HG03280 (cell line): ENCODE measurements around the gene KLK8.

ENCODE experiments used
- ATAC-seq: cut with Tn5 transposase; IDR thresholded peaks from one replicate; pipeline ENCODE4 v1.9.1; 2021; ENCODE audit warnings: mild to moderate bottlenecking, moderate library complexity; ENCODE audit not compliant: unreplicated experiment

Gene KLK8

GRCh38 chr19:51001515-51001914 is at the start of gene KLK8:
TSS of gene KLK8 (minus strand) at chr19:51001604. CDS start at chr19:51001167, 437 bp downstream.
- no peak for ATAC-seq

- ATAC-seq, result no peak
Observed at GRCh38 chr19:51047031-51047335, 45.6 kb upstream of the KLK8 start.

- ATAC-seq, result no peak
Observed at GRCh38 chr19:51044327-51044726, 42.9 kb upstream of the KLK8 start.

DNA sequence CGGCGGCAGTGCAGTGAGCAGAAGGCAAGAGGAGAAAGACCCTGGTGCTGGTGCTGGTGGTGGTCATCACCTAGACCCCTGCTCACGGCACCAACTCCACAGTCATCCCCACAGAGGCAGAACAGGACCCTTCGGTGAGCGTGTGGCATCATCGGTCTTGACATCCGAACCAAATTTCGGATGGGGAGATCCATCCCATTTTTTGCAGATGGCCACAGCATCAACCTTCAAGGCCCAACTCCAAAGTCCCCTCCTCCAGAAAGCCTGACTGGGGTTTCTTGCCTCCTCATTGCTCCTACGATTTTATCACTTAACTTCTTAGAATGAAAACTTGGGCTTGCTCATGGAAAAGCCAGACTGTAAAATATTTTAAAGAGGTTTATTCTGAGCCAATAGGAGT is 42.1 kb upstream of the KLK8 start:
- ATAC-seq, result no peak

DNA sequence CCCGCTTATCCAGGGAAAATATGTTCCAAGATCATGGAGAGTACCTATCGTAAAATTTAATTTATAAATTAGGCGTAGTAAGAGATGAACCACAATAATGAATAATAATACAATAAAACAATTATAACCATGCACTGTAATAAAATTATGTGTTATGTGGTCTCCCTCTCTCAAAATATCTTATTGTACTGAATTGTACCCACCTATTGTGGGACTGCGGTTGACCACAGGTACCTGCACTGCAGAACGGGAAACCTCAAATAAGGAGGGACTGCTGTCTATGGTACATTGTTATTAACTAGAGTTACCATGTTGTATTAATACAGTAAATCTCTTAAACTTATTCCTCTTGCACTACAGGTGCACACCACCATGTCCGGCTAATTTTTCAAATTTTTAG is 38.7 kb upstream of the KLK8 start:
- no peak for ATAC-seq

DNA sequence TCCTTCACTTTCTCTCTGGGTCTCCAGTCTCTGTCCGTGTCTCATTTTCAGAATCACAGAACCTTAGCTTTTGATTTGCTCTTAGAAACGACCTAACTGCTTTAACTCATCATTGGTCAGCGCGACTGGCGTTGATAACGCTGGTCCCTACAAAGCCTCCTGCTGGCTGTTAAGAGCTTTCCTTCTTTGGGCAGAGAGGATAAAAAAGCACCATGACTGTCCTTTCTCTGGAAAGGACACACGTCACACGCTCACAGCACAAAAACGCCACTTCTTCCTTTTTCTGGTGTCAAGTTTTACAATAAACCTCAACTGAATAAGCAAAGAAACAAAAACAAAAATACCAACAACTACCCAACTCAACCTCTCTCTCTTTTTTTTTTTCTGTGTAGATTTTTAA is 35.1 kb upstream of the KLK8 start:
- ATAC-seq, result no peak

DNA sequence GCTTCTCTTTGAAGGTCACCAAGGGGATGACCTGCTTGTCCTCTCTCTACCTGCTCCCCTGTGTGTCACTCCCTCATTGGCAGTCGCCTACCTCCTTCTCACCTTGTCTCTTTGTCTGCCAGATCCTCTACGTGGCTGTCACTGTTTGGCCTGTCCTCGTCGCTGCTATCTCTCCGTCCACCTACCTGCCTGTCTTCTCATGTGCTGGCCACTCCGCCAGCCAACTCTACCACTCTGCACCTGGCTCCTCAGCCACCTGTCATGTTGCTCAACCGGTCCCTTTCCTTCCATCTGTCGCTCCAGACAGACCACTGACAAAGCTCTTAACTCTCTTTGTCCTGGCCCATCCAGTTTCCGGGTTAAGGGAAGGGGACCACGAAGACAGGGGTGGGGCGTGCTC is 33.3 kb upstream of the KLK8 start, which contains the start of gene KLK12:
KLK12 (minus strand) TSS at position 299 of the 400 bp plus-strand sequence. CDS start 381 bp downstream, outside the sequence.
- ATAC-seq, result no peak

DNA sequence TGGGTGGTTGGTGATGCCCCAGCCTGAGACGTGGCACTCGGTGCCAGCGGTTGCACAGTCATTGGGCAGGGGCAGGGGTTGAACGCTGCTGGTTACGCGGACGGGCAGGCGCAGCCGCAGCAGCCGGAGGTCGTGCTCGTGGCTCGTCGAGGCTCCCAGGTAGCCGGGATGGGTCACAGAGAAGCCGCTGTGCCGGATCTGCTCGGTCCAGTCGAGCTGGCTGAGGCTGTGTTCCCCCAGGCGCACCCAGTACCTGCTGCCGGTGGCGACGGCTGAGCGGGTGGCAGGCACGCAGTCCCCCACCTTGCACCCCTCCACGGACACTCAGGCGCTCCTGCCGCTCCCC is 30.4 kb upstream of the KLK8 start:
- ATAC-seq, result no peak

DNA sequence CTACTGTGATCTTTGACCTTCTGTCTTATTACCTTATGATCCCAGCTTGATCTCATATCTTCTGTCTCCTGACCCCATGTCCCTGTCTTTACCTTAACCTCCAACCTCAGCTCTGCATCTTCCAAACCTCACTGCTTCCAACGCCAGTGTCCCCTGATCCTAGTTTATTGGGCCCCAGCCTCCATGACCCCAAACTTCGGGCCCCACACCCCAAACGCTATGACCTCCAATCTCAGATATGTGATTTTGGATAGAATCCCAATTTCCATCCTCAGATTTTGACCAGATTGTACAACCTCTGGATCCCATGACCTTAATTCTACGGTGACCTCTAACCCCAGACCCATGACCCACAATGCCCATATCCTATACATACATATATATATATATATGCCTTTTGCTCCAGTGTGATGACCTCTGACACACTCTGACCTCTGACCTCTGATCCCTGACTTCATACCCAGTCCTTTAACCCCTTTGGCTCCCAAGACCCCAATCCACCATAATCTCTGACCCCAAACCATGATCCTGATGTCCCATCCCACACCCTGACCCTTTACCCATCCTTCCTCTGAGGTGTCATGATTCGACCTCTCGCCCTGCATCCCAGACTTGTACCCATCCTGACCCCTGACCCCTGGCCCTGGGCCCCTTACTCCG is 29.9 kb upstream of the KLK8 start:
- ATAC-seq, result no peak

DNA sequence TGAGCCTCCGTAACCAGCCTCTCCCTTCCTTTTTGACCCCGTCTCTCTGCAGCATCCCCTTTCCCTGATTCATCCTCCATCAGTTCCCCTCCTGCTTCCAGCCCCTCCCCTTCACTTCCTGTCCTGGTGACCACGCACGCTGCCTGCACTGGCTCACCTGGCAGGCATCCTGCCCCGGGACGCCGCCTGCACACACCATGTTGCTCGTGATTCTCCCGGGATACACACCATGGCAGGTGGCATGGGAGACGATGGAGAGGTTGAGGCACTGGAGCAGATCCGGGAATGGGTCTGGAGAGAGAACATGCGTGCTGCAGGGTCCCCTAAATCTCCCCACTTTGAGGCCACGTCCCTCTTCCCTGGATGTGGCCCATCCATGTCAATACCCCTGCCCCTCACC is 29.2 kb upstream of the KLK8 start:
- no peak for ATAC-seq

DNA sequence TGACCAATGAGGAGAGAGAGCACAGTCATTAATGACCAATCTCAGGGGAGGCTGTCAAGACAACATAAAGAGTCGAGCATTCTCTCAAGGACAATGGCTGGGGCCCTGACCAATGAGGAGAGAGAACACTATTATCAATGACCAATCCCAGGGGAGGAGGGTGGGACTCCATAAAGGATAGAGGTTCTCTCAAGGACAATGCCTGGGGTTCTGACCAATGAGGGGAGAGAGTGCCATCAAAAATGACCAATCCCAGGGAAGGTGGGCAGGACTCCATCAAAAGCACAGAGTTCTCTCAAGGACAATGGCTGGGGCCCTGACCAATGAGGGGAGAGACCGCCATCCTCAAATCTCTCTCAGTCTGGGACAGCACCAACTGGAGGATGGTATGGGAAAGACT is 28.3 kb upstream of the KLK8 start:
- no peak for ATAC-seq

DNA sequence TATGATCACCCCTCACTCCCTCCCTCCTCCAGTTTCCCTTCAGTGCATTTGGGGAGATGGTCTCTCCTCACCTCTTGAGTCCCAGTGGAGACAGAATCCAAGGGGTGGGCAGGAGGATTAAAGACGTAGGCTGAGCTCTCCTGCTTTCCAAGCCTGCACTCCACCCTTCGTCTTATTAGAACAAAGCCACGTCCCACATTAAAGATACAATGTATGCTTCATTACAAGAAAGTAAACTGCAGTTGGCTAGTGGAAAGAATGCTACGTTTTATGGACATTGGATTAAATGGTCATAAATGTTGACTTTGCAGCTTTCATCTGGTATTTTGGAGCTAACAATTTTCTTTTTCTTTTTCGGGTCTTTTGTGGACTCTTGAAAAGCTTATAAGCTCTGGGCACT is 26.5 kb upstream of the KLK8 start:
- ATAC-seq, result no peak

DNA sequence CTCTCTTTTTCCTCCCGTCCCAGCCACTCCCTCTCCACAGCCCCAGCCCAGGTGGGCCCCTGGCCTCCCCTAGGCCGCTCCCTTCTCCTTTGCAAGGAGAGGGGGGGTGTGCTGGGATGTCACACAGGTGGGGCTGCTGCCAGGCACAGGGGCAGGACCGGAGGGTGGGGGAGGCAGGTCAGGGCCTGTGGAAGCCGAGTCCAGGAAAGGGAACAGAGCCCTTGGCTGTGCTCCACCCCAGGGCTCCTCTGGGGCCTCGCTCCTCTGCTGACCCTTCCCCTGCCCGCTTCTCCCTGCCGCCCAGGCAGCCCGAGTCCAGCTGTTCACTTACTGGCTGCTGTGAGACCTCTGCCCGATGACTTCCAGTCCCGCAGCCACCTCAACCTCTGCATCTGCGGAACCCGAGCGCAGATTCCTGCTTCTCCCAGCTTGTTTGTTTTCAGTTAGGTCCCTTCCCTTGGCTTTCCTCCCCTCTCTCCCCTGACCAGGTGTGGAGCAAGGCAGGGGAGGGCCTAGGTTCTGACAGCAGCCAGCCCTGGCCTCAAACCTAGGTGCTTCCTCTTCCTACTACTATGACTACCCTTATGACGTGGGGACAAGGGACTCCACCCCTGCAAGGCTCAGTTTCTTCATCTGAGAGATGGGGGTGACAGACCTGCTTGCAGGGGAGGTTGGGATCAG is 25.9 kb upstream of the KLK8 start:
- ATAC-seq, result no peak

DNA sequence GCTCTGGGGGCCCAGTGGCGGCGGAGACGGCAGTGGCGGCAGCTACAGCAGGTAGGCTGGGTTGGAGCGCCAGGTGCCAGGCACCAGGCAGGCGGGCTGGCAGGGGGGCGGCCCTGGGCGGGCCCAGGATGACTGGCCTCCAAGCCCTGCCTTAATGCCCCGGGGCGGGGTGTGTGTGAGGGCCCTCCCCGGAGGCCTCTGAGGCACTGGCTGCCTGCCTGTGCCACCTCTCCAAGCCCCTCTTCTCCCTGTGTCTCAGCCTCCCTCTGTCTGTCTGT is 25.1 kb upstream of the KLK8 start, which contains the start of gene KLK11:
KLK11 (minus strand) TSS at position 63 of the 278 bp plus-strand sequence. CDS start 985 bp downstream, outside the sequence.
- ATAC-seq, result no peak

- ATAC-seq, result no peak
Observed at GRCh38 chr19:51025809-51026553, 24.6 kb upstream of the KLK8 start.

DNA sequence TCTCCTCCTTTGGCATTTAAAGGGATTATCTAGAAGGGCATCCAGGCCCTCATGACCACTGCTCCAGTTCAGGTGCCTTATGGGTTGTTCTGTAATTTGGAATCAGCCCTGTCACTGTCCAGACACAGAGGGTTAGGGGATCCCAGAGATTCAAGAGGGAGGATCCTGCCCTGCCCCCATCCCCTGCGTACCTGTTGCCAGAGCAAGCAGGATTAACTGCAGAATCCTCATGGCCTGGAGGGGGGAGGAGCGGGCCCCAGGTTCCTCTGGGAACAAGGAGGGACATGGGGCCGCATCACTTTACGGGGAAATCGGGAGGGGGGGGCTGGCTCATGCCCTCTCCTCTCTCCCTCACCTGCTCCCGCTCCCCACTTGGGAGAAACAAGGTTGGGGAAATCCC is 24.0 kb upstream of the KLK8 start:
- no peak for ATAC-seq

DNA sequence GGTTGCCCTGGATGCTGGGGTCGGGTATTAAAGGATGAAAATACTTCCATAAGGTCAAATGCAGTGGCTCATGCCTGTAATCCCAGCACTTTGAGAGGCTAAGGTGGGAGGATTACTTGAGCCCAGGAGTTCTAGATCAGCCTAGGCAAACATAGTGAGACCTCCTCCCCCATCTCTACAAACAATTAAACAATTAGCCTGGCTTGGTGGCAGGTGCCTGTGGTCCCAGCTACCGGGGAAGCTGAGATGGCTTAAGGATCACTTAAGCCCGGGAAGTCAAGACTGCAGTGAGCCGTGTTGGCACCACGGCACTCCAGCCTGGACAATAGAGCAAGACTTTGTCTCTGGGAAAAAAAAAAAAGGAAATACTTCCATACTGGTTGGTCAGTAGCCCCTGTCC is 23.5 kb upstream of the KLK8 start:
- ATAC-seq, result no peak

DNA sequence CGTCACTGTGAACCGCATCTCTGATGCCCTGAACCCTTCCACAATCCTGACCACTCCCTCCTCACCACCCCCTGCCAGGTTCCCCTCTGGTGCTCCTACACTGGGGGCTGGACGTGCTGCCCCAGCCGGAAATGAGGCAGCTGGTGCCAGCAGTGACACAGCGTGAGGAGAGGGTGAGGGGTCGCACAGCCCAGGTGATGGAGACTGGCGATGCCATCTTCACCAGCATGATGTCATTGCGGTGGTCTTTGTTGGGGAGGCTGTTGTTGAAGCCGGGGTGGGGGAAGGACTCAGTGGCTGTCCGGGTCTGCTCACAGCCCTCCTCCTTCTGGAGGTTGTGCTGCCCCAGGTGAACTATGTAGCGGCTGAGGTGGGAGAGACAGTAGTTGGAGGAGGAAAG is 22.5 kb upstream of the KLK8 start:
- ATAC-seq, result no peak

- ATAC-seq, result no peak
Observed at GRCh38 chr19:51022526-51022925, 21.1 kb upstream of the KLK8 start.

DNA sequence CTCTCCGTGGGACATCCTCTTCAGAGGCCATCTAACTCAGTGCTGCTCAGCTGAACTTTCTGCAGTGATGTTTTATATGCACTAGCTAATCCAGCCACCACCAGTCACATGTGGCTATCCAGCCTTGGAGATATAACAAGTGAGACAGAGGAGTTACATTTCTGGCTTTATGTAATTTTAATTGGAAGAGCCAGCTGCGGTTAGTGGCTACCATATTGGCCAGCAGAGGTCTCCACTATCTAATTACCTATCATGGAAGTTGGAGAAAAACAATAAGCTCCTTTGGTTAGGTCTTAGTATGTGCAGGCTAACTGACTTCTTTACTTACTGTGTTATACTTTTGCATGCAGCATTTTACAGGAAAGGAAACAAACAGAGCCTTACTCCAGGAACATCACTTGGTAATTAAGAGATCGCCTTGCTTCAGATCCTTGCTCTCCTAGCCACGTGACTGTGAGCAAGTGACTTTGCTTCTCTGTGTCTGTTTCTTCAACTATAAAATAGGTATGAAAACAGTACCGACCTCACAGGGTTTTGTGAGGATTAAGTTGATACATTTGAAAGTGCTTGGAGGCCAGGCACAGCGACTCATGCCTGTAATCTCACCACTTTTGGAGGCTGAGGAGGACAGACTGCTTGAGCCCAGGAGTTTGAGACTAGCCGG is 19.7 kb upstream of the KLK8 start:
- ATAC-seq, result no peak

GRCh38 chr19:51019544-51019925 is 18.1 kb upstream of the KLK8 start, which contains the start of gene KLK10:
TSS of gene KLK10 (minus strand) at chr19:51019709. CDS start at chr19:51019130, 579 bp downstream.
- no peak for ATAC-seq
